ENCODE measurements around the gene IGHMBP2. TPM values are rescaled to one million over a fixed set of nuclear protein-coding genes. Genes with fewer than 3 reads are reported as not detected.

IGHMBP2 gene
- total RNA-seq, 1 experiment from 2014 or later = 24.0 TPM

- Histone ChIP-seq H2BK120ac (ENCODE audit: low read depth, low read length, poor library complexity, severe bottlenecking) (no peak overlapping the region), H2BK15ac (ENCODE audit: low read depth, low read length) (no peak overlapping the region), H3K14ac (ENCODE audit: insufficient read depth, low read length) (no peak overlapping the region), H3K9ac (ENCODE audit: extremely low read depth, insufficient read length, low read length) (no peak overlapping the region), H3K4ac (ENCODE audit: low read depth, low read length) (no peak overlapping the region), H4K5ac (ENCODE audit: insufficient read length, low read depth, low read length) (no peak overlapping the region), H3K27me3 (ENCODE audit: insufficient read depth, low read length) (no peaks in the 10 kb centered on the region), H3K18ac (ENCODE audit: insufficient read length, low read depth, low read length) (no peak overlapping the region), H2AFZ (ENCODE audit: low read length) (no peak overlapping the region), H3K23ac (ENCODE audit: insufficient read length, low read depth, low read length) (no peak overlapping the region), H3K56ac (ENCODE audit: insufficient read length, low read depth, low read length) (no peak overlapping the region), H3K23me2 (ENCODE audit: insufficient read length, low read depth, low read length, poor library complexity, severe bottlenecking) (no peaks in the 10 kb centered on the region), H4K91ac (ENCODE audit: insufficient read length, low read depth, low read length) (no peak overlapping the region), H2AK5ac (ENCODE audit: insufficient read length, low read length) (no peak overlapping the region), H3T11ph (ENCODE audit: low read length) (no peak overlapping the region), H2BK5ac (ENCODE audit: insufficient read length, low read length) (no peak overlapping the region), H4K20me1 (ENCODE audit: control insufficient read depth, insufficient read depth, insufficient read length) (no peaks in the 10 kb centered on the region), H2BK20ac (ENCODE audit: low read depth, low read length, poor library complexity, severe bottlenecking) (no peak overlapping the region), H3K79me1 (ENCODE audit: insufficient read depth, low read depth, low read length, poor library complexity, severe bottlenecking) (no peaks in the 10 kb centered on the region), H3K27ac (ENCODE audit: insufficient read length, low read depth, low read length) (no peak overlapping the region), H3K4me2 (ENCODE audit: insufficient read depth, insufficient read length, low read length) (no peak overlapping the region), H4K8ac (replicated peaks; ENCODE audit: insufficient read length, low read depth, low read length) (no peak overlapping the region), H3K79me2 (ENCODE audit: insufficient read depth, low read length) (no peaks in the 10 kb centered on the region), H3K4me1 (ENCODE audit: insufficient read depth, low read length) (no peaks in the 10 kb centered on the region), H2BK12ac (ENCODE audit: insufficient read length, low read depth, low read length) (no peak overlapping the region), H3K9me3 (ENCODE audit: control insufficient read depth, low read depth, low read length) (no peaks in the 10 kb centered on the region)
- no peak for DNase-seq
- TF ChIP-seq, protein P1, sequence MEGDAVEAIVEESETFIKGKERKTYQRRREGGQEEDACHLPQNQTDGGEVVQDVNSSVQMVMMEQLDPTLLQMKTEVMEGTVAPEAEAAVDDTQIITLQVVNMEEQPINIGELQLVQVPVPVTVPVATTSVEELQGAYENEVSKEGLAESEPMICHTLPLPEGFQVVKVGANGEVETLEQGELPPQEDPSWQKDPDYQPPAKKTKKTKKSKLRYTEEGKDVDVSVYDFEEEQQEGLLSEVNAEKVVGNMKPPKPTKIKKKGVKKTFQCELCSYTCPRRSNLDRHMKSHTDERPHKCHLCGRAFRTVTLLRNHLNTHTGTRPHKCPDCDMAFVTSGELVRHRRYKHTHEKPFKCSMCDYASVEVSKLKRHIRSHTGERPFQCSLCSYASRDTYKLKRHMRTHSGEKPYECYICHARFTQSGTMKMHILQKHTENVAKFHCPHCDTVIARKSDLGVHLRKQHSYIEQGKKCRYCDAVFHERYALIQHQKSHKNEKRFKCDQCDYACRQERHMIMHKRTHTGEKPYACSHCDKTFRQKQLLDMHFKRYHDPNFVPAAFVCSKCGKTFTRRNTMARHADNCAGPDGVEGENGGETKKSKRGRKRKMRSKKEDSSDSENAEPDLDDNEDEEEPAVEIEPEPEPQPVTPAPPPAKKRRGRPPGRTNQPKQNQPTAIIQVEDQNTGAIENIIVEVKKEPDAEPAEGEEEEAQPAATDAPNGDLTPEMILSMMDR (conservative IDR thresholded peaks at IDR 0.05) = no peak
- no peaks in the 10 kb centered on the region for H3K9me3 Mint-ChIP-seq
- H3K4me1 Mint-ChIP-seq = no peaks in the 10 kb centered on the region
- WGBS (ENCODE audit: extremely low coverage, insufficient read length, low lambda C conversion rate) = no CpG with 5 or more reads among the region's 15 CpGs
- H3K27ac Mint-ChIP-seq = no peak overlapping the region
- H3K36me3 Mint-ChIP-seq (ENCODE audit: insufficient read depth in 1 of 3, low read depth in 3 of 3) = peaks cover 33 to 79% (median 78%) of the 10 kb centered on the region in 3 experiments; a peak in 6 of 7 replicates
- no peaks in the 10 kb centered on the region for H3K27me3 Mint-ChIP-seq (ENCODE audit: low read depth)
- no peak overlapping the region for H3K4me3 Mint-ChIP-seq
These were observed 11.1 kb downstream of the IGHMBP2 start for GRCh38 chr11:68914761-68915160.
